ENCODE data around the gene DTX3. TPM values are rescaled to one million over a fixed set of nuclear protein-coding genes. Genes with fewer than 3 reads are reported as not detected.
A peak's percentile ranks its signal among the peaks of the same experiment; 100 is the strongest.
"Not testable (repeated sequence)": the region's sequence is repeated elsewhere in the genome, so short reads cannot be mapped to it uniquely, and the experiment has no call there.

The DTX3 gene
- 31.0 TPM for total RNA-seq
- long read RNA-seq, partial matches to known transcripts = 8 of 25 reads
- long read RNA-seq, other reads (novel, unspliced or antisense) = 9 of 25 reads

GRCh38 chr12:57604454-57604991 lies at the start of gene DTX3:
Gene DTX3, plus strand, starts transcription at chr12:57604824. Its CDS starts 1,694 bp downstream, at chr12:57606518.
- DNase-seq (ENCODE audit: low spot score) = no peak
- intact Hi-C loops (cut with DNase I) = no loop called here

- intact Hi-C loops (cut with DNase I) = no loop called here
- DNase-seq (ENCODE audit: low spot score) = no peak
Measured at GRCh38 chr12:57554897-57555296, 49.7 kb upstream of the DTX3 start.

GRCh38 chr12:57558864-57559263 lies 45.8 kb upstream of the DTX3 start:
- DNase-seq (ENCODE audit: low spot score) = no peak
- intact Hi-C loops (cut with DNase I) = no loop called here

- intact Hi-C loops (cut with DNase I) = no loop called here
- no peak for DNase-seq (ENCODE audit: low spot score)
Measured at GRCh38 chr12:57560516-57560915, 44.1 kb upstream of the DTX3 start.

GRCh38 chr12:57561117-57561516 lies 43.5 kb upstream of the DTX3 start:
- DNase-seq (ENCODE audit: low spot score); intact Hi-C loops (cut with DNase I): not testable (repeated sequence)

- no peak for DNase-seq (ENCODE audit: low spot score)
- intact Hi-C loops (cut with DNase I) = no loop called here
Measured at GRCh38 chr12:57563358-57563757, 41.3 kb upstream of the DTX3 start.

- intact Hi-C loops (cut with DNase I) = no loop called here
- DNase-seq (ENCODE audit: low spot score) = no peak
Measured at GRCh38 chr12:57564178-57564740, 40.4 kb upstream of the DTX3 start.

- intact Hi-C loops (cut with DNase I) = no loop called here
Measured at GRCh38 chr12:57568838-57569237, 35.8 kb upstream of the DTX3 start.

GRCh38 chr12:57569858-57570257 lies 34.8 kb upstream of the DTX3 start:
- intact Hi-C loops (cut with DNase I) = no loop called here
- no peak for DNase-seq (ENCODE audit: low spot score)

More at GRCh38 chr12:57568838-57569237, 35.8 kb upstream of the DTX3 start:
- DNase-seq (ENCODE audit: low spot score) = no peak

- DNase-seq (ENCODE audit: low spot score); intact Hi-C loops (cut with DNase I): not testable (repeated sequence)
Measured at GRCh38 chr12:57570438-57570837, 34.2 kb upstream of the DTX3 start.

GRCh38 chr12:57571926-57572762 lies 32.5 kb upstream of the DTX3 start:
- intact Hi-C loops (cut with DNase I) = no loop called here
- DNase-seq (ENCODE audit: low spot score) = no peak

- DNase-seq (ENCODE audit: low spot score) = no peak
- intact Hi-C loops (cut with DNase I) = no loop called here
Measured at GRCh38 chr12:57574795-57575194, 29.8 kb upstream of the DTX3 start.

- DNase-seq (ENCODE audit: low spot score) = no peak
- intact Hi-C loops (cut with DNase I) = no loop called here
Measured at GRCh38 chr12:57575771-57576612, 28.6 kb upstream of the DTX3 start.

- intact Hi-C loops (cut with DNase I) = no loop called here
- DNase-seq (ENCODE audit: low spot score) = peak; percentile 35
Measured at GRCh38 chr12:57576613-57577160, 27.9 kb upstream of the DTX3 start.

- DNase-seq (ENCODE audit: low spot score) = no peak
- intact Hi-C loops (cut with DNase I) = no loop called here
Measured at GRCh38 chr12:57577981-57578758, 26.5 kb upstream of the DTX3 start.

GRCh38 chr12:57579011-57579410 lies 25.6 kb upstream of the DTX3 start:
- intact Hi-C loops (cut with DNase I) = no loop called here
- peak; percentile 17 for DNase-seq (ENCODE audit: low spot score)

- intact Hi-C loops (cut with DNase I) = no loop called here
- peak; percentile 46 for DNase-seq (ENCODE audit: low spot score)
Measured at GRCh38 chr12:57579677-57580465, 24.8 kb upstream of the DTX3 start.

GRCh38 chr12:57580466-57580795 lies 24.2 kb upstream of the DTX3 start:
- intact Hi-C loops (cut with DNase I) = no loop called here
- no peak for DNase-seq (ENCODE audit: low spot score)
